ENCODE results near the gene PTAFR.

Gene PTAFR

GRCh38 chr1:28170001-28170596, 6.4 kb downstream of the PTAFR start:
- DNase-seq: no peak
- no peak overlapping the region for H3K4me3 ChIP-seq (ENCODE audit: low read length)
- H3K9me3 ChIP-seq (replicated peaks; ENCODE audit: insufficient read depth, low read length): no peaks in the 10 kb centered on the region
- H3K9me2 ChIP-seq (replicated peaks; ENCODE audit: insufficient read depth, low read length): no peaks in the 10 kb centered on the region
- H2AFZ ChIP-seq (ENCODE audit: low read length): no peak overlapping the region
- no peaks in the 10 kb centered on the region for H4K20me1 ChIP-seq (ENCODE audit: insufficient read depth, low read length)
- H3K4me1 ChIP-seq (ENCODE audit: low read length): peaks cover 43% of the 10 kb centered on the region
- peaks cover 26% of the 10 kb centered on the region for H3F3A ChIP-seq (ENCODE audit: insufficient read depth, low read length)
- H3K79me2 ChIP-seq (ENCODE audit: low read length): no peaks in the 10 kb centered on the region
- H3K9ac ChIP-seq (ENCODE audit: low read length): no peak overlapping the region
- no peaks in the 10 kb centered on the region for H3K36me3 ChIP-seq (replicated peaks; ENCODE audit: insufficient read depth, low read length)
- H3K27me3 ChIP-seq (replicated peaks; ENCODE audit: insufficient read depth, low read length): no peaks in the 10 kb centered on the region
- no peak for TF ChIP-seq EZH2 (optimal IDR thresholded peaks at IDR 0.05; ENCODE audit: low read depth, low read length)
- no peak for TF ChIP-seq CTCF (IDR thresholded peaks at IDR 0.05; ENCODE audit: low read length)
- no peak for TF ChIP-seq EZH2phosphoT487 (IDR thresholded peaks at IDR 0.05; ENCODE audit: low read length)
- no peak overlapping the region for H3K27ac ChIP-seq (ENCODE audit: low read length)
- no peak overlapping the region for H3K4me2 ChIP-seq (ENCODE audit: low read depth, low read length)

GRCh38 chr1:28163496-28164161, 12.9 kb downstream of the PTAFR start:
- no peak for DNase-seq
- H3K9me3 ChIP-seq (replicated peaks; ENCODE audit: insufficient read depth, low read length): no peaks in the 10 kb centered on the region
- no peak overlapping the region for H3K4me2 ChIP-seq (ENCODE audit: low read depth, low read length)
- H2AFZ ChIP-seq (ENCODE audit: low read length): no peak overlapping the region
- H3F3A ChIP-seq (ENCODE audit: insufficient read depth, low read length): no peaks in the 10 kb centered on the region
- H3K4me3 ChIP-seq (ENCODE audit: low read length): no peak overlapping the region
- no peaks in the 10 kb centered on the region for H3K9me2 ChIP-seq (replicated peaks; ENCODE audit: insufficient read depth, low read length)
- no peaks in the 10 kb centered on the region for H3K79me2 ChIP-seq (ENCODE audit: low read length)
- H3K4me1 ChIP-seq (ENCODE audit: low read length): peaks cover 5% of the 10 kb centered on the region
- no peaks in the 10 kb centered on the region for H3K36me3 ChIP-seq (replicated peaks; ENCODE audit: insufficient read depth, low read length)
- no peaks in the 10 kb centered on the region for H3K27me3 ChIP-seq (replicated peaks; ENCODE audit: insufficient read depth, low read length)
- H3K27ac ChIP-seq (ENCODE audit: low read length): no peak overlapping the region
- TF ChIP-seq EZH2phosphoT487 (IDR thresholded peaks at IDR 0.05; ENCODE audit: low read length) (no peak), EZH2 (optimal IDR thresholded peaks at IDR 0.05; ENCODE audit: low read depth, low read length) (no peak), CTCF (IDR thresholded peaks at IDR 0.05; ENCODE audit: low read length) (no peak)
- no peaks in the 10 kb centered on the region for H4K20me1 ChIP-seq (ENCODE audit: insufficient read depth, low read length)
- H3K9ac ChIP-seq (ENCODE audit: low read length): no peak overlapping the region

GRCh38 chr1:28162151-28162550, 14.3 kb downstream of the PTAFR start:
- no peaks in the 10 kb centered on the region for H3K27me3 ChIP-seq (replicated peaks; ENCODE audit: insufficient read depth, low read length)
- H2AFZ ChIP-seq (ENCODE audit: low read length): no peak overlapping the region
- no peaks in the 10 kb centered on the region for H3K9me2 ChIP-seq (replicated peaks; ENCODE audit: insufficient read depth, low read length)
- no peak overlapping the region for H3K4me3 ChIP-seq (ENCODE audit: low read length)
- H3K36me3 ChIP-seq (replicated peaks; ENCODE audit: insufficient read depth, low read length): no peaks in the 10 kb centered on the region
- H4K20me1 ChIP-seq (ENCODE audit: insufficient read depth, low read length): no peaks in the 10 kb centered on the region
- no peak for DNase-seq
- H3K4me2 ChIP-seq (ENCODE audit: low read depth, low read length): no peak overlapping the region
- H3K27ac ChIP-seq (ENCODE audit: low read length): no peak overlapping the region
- no peaks in the 10 kb centered on the region for H3F3A ChIP-seq (ENCODE audit: insufficient read depth, low read length)
- no peaks in the 10 kb centered on the region for H3K9me3 ChIP-seq (replicated peaks; ENCODE audit: insufficient read depth, low read length)
- H3K9ac ChIP-seq (ENCODE audit: low read length): no peak overlapping the region
- H3K4me1 ChIP-seq (ENCODE audit: low read length): no peaks in the 10 kb centered on the region
- H3K79me2 ChIP-seq (ENCODE audit: low read length): no peaks in the 10 kb centered on the region
- TF ChIP-seq EZH2phosphoT487 (IDR thresholded peaks at IDR 0.05; ENCODE audit: low read length): no peak
- TF ChIP-seq CTCF (IDR thresholded peaks at IDR 0.05; ENCODE audit: low read length): no peak
- no peak for TF ChIP-seq EZH2 (optimal IDR thresholded peaks at IDR 0.05; ENCODE audit: low read depth, low read length)
